LNCAP (cell line): Measurements from ENCODE around the gene APOBEC3G.

ENCODE experiments used
- TF ChIP-seq, protein P1 (sequence below): fragments of 450-650 bp; IDR thresholded peaks from 2 replicates; pipeline ENCODE4 v1.5.1; 2017; ENCODE audit warnings: mild to moderate bottlenecking

The APOBEC3G gene

DNA sequence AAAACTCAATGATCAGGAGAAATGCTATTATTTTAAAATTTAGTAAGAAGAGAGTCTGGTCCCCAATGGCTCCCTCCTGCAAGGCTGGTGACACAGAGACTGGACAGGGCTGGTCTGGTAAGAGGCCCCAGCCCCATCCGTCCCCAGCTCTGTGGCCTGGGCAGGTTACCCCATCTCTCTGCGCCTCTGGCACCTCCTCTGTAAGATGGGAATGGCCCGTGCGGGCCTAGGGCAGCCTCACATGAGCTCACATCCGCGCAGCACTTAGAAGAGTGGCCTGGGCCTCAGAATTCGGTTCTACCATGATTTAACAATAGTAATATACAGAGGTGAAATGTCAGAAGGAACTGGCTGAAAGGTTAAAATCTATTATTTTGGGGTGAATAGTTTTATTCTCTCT is 35.2 kb upstream of the APOBEC3G start:
- TF ChIP-seq, protein P1, sequence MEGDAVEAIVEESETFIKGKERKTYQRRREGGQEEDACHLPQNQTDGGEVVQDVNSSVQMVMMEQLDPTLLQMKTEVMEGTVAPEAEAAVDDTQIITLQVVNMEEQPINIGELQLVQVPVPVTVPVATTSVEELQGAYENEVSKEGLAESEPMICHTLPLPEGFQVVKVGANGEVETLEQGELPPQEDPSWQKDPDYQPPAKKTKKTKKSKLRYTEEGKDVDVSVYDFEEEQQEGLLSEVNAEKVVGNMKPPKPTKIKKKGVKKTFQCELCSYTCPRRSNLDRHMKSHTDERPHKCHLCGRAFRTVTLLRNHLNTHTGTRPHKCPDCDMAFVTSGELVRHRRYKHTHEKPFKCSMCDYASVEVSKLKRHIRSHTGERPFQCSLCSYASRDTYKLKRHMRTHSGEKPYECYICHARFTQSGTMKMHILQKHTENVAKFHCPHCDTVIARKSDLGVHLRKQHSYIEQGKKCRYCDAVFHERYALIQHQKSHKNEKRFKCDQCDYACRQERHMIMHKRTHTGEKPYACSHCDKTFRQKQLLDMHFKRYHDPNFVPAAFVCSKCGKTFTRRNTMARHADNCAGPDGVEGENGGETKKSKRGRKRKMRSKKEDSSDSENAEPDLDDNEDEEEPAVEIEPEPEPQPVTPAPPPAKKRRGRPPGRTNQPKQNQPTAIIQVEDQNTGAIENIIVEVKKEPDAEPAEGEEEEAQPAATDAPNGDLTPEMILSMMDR = no peak

DNA sequence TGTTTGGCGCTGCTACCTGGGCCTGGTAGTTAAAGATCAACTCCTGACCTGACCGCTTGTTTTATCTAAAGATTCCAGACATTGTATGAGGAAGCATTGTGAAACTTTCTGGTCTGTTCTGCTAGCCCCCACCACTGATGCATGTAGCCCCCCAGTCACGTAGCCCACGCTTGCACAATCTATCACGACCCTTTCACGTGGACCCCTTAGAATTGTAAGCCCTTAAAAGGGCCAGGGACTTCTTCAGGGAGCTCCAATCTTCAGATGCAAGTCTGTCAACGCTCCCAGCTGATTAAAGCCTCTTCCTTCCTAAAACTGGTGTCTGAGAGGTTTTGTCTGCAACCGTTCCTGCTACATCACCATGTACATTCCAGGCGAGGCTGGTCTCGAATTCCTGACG is 21.4 kb upstream of the APOBEC3G start:
- TF ChIP-seq, protein P1 = no peak

DNA sequence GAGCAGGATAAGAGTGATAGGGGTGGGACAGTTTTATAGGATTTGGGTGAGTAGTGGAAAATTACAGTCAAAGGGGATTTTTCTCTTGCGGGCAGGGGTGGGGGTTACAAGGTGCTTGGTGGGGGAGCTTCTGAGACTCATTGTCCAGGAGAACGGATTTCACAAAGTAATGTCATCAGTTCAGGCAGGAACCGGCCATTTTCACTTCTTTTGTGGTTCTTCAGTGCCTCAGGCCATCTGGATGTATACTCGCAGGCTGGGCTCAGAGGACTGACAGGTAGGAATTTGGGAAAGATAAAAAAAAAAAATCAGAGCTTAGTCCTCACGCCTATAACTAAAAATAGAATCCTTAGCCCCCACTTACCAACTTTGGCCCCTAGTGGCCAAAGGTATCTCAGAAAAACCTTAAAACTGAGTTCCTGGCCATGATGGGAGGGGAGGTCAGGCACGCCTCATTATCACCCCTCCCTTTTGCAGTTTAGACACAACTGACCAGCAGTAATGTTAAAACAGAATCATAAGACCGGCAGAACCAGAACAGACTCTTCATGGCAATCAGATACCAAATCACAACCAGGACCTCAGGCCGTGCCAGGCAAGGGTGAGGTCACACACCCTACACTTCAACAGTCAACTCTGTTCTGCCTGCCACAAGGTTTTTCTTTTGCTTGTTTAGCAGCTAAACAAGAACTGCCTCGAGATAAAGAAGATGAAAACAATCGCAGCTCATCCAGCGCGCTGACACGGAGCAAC is 8.9 kb upstream of the APOBEC3G start:
- TF ChIP-seq, protein P1 = no peak

DNA sequence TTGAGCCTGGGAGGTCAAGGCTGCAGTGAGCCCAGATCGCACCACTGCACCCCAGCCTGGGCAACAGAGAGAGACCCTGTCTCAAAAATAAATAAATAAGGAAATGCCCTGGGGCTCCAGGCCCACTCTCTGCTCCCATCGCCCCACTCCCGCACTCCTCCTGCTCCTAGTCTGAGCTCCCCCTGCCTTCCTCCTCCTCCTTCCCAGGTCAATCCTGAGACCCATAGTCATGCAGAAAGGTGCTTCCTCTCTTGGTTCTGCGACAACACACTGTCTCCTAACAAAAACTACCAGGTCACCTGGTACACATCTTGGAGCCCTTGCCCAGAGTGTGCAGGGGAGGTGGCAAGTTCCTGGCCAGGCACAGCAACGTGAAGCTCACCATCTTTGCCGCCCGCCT is 6.9 kb upstream of the APOBEC3G start:
- TF ChIP-seq, protein P1 = no peak

DNA sequence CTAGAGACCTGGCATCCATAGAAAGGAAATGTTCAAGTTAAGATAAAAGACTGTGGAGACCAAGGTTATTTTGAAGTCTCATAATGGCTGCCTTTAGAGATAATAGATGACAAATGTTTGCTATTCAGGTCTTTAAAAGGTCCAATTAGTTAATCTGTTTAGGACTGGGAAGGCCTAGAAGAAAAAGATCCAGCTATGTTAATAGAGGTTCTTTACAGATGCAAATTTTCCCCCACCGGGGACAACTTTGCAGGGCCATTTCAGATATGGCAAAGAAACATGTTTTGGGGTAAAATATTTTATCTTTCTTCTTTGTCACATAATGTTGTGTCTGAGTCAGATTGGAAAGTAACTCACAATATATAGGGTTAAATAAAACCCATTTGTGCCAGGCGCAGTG is 3.1 kb upstream of the APOBEC3G start:
- TF ChIP-seq, protein P1 = no peak

DNA sequence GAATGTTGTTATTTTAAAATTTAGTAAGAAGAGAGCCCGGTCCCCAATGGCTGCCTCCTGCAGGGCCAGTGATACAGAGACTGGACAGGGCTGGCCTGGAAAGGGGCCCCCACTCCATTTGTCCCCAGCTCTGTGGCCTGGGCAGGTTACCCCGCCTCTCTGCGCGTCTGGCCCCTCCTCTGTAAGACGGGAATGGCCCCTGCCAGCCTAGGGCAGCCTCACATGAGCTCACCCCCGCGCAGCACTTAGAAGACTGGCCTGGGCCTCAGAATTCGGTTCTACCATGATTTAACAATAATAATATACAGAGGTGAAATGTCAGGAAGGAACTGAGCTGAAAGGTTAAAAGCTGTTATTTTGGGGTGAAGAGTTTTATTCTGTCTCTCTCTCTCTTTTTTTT is 1.3 kb downstream of the APOBEC3G start:
- TF ChIP-seq, protein P1 = no peak

DNA sequence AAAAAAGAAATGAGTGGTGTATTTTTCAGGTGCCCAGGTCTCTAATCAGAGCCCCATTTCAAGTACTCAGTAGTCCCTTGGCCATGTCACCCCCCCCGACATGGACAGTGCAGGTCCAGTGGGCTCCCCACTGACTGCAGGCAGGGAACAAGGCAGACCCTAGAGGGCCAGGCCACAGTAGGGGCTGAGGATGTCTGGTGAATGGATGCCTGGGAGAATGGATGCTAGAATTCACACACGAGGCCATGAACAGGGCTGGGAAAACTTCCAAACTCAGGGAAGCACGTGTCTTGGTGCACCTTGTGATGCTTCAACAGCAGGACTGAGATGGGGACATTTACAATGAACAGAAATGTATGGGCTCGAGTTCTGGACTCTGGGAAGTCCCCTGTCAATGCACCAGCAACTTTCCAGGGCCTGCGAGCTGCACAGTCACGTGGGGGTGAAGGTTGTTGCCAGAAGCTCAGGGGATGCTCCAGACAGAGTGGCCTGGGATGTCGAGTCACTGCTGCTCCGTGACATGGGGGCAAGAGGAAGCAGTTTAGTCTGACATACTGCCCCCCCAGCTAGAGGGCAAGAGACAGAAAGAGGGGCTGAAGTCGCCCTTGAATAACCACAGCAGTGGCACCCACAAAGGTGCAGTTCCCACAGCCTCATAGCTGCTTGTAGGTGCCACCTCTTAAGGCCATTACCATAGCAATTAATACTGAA is 3.1 kb downstream of the APOBEC3G start:
- TF ChIP-seq, protein P1 = no peak
